Osteoblast (primary cell): ENCODE results near the gene KDM4E. TPM values are rescaled to one million over a fixed set of nuclear protein-coding genes. Genes with fewer than 3 reads are reported as not detected.

Experiments
- DNase-seq: peaks from one replicate; pipeline ENCODE4 v3.0.0; 2011; ENCODE audit warnings: low spot score, mixed read lengths; ENCODE audit not compliant: insufficient read length; ENCODE audit errors: missing footprints
- H2AFZ ChIP-seq: 2 replicates; pipeline ENCODE4 v1.6.0; 2011; ENCODE audit warnings: mild to moderate bottlenecking, low read length
- H3K27ac ChIP-seq: 2 replicates; pipeline ENCODE4 v1.5.1; 2011; ENCODE audit warnings: mild to moderate bottlenecking, low read depth, low read length, moderate library complexity
- H3K27me3 ChIP-seq: 2 replicates; pipeline ENCODE4 v1.6.0; 2012; ENCODE audit warnings: mild to moderate bottlenecking, control low read depth, inconsistent platforms, low read length, moderate library complexity; ENCODE audit not compliant: insufficient read depth
- H3K36me3 ChIP-seq: 2 replicates; pipeline ENCODE4 v1.5.1; 2011; ENCODE audit warnings: mild to moderate bottlenecking, low read length, control low read depth, moderate library complexity; ENCODE audit not compliant: insufficient read depth
- H3K4me1 ChIP-seq: 2 replicates; pipeline ENCODE4 v1.5.1; 2011; ENCODE audit warnings: mild to moderate bottlenecking, low read length, control low read depth, moderate library complexity; ENCODE audit not compliant: insufficient read depth
- H3K4me2 ChIP-seq: 2 replicates; pipeline ENCODE4 v1.6.0; 2011; ENCODE audit warnings: mild to moderate bottlenecking, low read length; ENCODE audit not compliant: insufficient read depth
- H3K4me3 ChIP-seq: fragments of 200-600 bp; sonication (generic); 3 replicates; pipeline ENCODE4 v1.5.1; 2012; ENCODE audit warnings: mild to moderate bottlenecking, low read length, inconsistent platforms; ENCODE audit not compliant: insufficient read depth
- H3K79me2 ChIP-seq: 2 replicates; pipeline ENCODE4 v1.6.0; 2012; ENCODE audit warnings: mild to moderate bottlenecking, low read length, control low read depth, inconsistent platforms; ENCODE audit not compliant: insufficient read depth
- H3K9me3 ChIP-seq: 2 replicates; pipeline ENCODE4 v1.5.1; 2011; ENCODE audit warnings: low read depth, low read length, control low read depth
- H4K20me1 ChIP-seq: 2 replicates; pipeline ENCODE4 v1.6.0; 2012; ENCODE audit warnings: mild to moderate bottlenecking, low read length, control low read depth; ENCODE audit not compliant: insufficient read depth
- total RNA-seq: library from RNA; depleted of rRNA; stranded (reverse); fragments of >200 nt; gene quantifications from 2 replicates; pipeline ENCODE4 v1.2.3, GENCODE V29; 2012
- TF ChIP-seq, protein P1 (sequence below): IDR thresholded peaks from 2 replicates; pipeline ENCODE4 v1.5.1; 2011; ENCODE audit warnings: mild to moderate bottlenecking, low read depth, low read length, moderate library complexity; ENCODE audit errors: extremely low read depth

KDM4E gene
- total RNA-seq, 1 donor, result not detected

DNA sequence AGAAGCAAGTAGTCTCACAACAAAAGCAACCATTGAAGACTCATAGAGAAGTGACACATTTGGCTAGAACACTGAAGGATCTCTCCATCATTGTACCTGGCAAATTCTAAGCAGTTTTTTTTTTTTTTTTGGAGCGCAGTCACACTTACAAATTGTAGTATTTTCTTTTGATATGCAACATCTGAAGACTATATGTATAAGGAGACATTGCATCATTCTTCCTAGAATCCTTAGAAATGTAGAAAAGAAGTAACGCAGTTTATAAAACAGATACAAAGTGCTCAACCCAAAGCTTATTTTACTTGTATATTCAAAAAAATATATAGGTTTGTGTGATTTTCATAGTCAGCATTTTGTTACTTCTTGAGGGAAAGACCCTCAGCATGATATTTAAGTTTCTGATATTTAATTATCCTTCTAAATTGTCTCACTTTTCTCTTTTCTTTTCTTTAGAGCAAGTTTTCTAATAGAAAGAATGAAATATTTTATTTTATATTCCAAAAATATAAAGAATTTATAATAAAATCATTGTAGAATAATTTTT is 31.6 kb upstream of the KDM4E start:
- Histone ChIP-seq H3K79me2 (no peaks in the 10 kb centered on the region), H2AFZ (no peak overlapping the region), H3K27ac (no peak overlapping the region), H3K27me3 (peaks cover 3% of the 10 kb centered on the region), H3K36me3 (no peaks in the 10 kb centered on the region), H3K4me2 (no peak overlapping the region), H3K4me3 (no peak overlapping the region), H3K9me3 (no peaks in the 10 kb centered on the region), H4K20me1 (no peaks in the 10 kb centered on the region), H3K4me1 (no peaks in the 10 kb centered on the region)
- DNase-seq, result no peak
- TF ChIP-seq, protein P1, sequence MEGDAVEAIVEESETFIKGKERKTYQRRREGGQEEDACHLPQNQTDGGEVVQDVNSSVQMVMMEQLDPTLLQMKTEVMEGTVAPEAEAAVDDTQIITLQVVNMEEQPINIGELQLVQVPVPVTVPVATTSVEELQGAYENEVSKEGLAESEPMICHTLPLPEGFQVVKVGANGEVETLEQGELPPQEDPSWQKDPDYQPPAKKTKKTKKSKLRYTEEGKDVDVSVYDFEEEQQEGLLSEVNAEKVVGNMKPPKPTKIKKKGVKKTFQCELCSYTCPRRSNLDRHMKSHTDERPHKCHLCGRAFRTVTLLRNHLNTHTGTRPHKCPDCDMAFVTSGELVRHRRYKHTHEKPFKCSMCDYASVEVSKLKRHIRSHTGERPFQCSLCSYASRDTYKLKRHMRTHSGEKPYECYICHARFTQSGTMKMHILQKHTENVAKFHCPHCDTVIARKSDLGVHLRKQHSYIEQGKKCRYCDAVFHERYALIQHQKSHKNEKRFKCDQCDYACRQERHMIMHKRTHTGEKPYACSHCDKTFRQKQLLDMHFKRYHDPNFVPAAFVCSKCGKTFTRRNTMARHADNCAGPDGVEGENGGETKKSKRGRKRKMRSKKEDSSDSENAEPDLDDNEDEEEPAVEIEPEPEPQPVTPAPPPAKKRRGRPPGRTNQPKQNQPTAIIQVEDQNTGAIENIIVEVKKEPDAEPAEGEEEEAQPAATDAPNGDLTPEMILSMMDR, result no peak

DNA sequence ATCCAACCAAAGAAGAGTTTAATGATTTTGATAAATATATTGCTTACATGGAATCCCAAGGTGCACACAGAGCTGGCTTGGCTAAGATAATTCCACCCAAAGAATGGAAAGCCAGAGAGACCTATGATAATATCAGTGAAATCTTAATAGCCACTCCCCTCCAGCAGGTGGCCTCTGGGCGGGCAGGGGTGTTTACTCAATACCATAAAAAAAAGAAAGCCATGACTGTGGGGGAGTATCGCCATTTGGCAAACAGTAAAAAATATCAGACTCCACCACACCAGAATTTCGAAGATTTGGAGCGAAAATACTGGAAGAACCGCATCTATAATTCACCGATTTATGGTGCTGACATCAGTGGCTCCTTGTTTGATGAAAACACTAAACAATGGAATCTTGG is 27.6 kb upstream of the KDM4E start:
- Histone ChIP-seq H3K27me3 (no peaks in the 10 kb centered on the region), H2AFZ (no peak overlapping the region), H3K4me2 (no peak overlapping the region), H3K79me2 (no peaks in the 10 kb centered on the region), H3K36me3 (no peaks in the 10 kb centered on the region), H3K4me3 (no peak overlapping the region), H3K27ac (no peak overlapping the region), H3K9me3 (no peaks in the 10 kb centered on the region), H4K20me1 (no peaks in the 10 kb centered on the region), H3K4me1 (no peaks in the 10 kb centered on the region)
- peak; percentile 38 for DNase-seq
- TF ChIP-seq, protein P1, result no peak

DNA sequence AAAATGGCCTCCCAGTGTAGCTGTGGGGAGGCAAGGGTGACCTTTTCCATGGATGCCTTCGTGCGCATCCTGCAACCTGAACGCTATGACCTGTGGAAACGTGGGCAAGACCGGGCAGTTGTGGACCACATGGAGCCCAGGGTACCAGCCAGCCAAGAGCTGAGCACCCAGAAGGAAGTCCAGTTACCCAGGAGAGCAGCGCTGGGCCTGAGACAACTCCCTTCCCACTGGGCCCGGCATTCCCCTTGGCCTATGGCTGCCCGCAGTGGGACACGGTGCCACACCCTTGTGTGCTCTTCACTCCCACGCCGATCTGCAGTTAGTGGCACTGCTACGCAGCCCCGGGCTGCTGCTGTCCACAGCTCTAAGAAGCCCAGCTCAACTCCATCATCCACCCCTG is 26.8 kb upstream of the KDM4E start:
- Histone ChIP-seq H3K4me2 (no peak overlapping the region), H3K4me3 (no peak overlapping the region), H4K20me1 (no peaks in the 10 kb centered on the region), H3K79me2 (no peaks in the 10 kb centered on the region), H3K36me3 (no peaks in the 10 kb centered on the region), H3K27ac (no peak overlapping the region), H3K4me1 (no peaks in the 10 kb centered on the region), H2AFZ (no peak overlapping the region), H3K27me3 (no peaks in the 10 kb centered on the region), H3K9me3 (no peaks in the 10 kb centered on the region)
- TF ChIP-seq, protein P1, result no peak
- DNase-seq, result no peak

DNA sequence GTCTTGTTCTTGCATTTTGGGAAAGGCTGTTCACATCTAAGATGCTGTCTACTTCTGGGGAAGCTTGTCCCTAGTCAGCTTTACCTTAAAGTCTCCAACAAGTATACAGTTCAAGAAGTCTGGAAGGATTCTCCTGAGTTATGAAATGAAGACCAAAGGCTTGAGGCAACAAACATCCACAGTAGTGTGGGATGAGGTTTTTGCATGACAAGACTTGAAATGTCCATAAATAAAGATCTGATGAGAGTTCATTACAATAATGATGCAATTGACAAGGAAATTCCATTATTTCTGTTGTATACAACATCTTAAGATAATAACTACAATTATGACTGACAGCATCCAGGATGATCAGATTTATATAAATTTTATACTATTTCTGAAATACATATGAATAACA is 21.3 kb upstream of the KDM4E start:
- H4K20me1 ChIP-seq, result no peaks in the 10 kb centered on the region
- H3K79me2 ChIP-seq, result no peaks in the 10 kb centered on the region
- TF ChIP-seq, protein P1, result no peak
- H3K27me3 ChIP-seq, result peaks cover 6% of the 10 kb centered on the region
- no peak overlapping the region for H3K4me2 ChIP-seq
- H3K36me3 ChIP-seq, result no peaks in the 10 kb centered on the region
- H3K27ac ChIP-seq, result no peak overlapping the region
- no peak overlapping the region for H3K4me3 ChIP-seq
- H3K4me1 ChIP-seq, result no peaks in the 10 kb centered on the region
- no peak overlapping the region for H2AFZ ChIP-seq
- no peak for DNase-seq
- H3K9me3 ChIP-seq, result no peaks in the 10 kb centered on the region
